Pancreas (tissue), 10 donors: ENCODE data around the gene PRELID2. TPM values are rescaled to one million over a fixed set of nuclear protein-coding genes. Genes with fewer than 3 reads are reported as not detected.

Experiments
- ATAC-seq, 4 donors: fragments of 200-7000 bp; cut with Tn5 transposase; one replicate each; pipeline versions ENCODE4 v1.8.0 to v1.9.1; 2020; ENCODE audit warnings: mild to moderate bottlenecking in 4 of 4, moderate library complexity in 4 of 4
- DNase-seq, 6 donors: peaks; one replicate each; pipeline ENCODE4 v3.0.0-alpha.2; 2020
- FAIRE-seq: peaks from 2 replicates; lab custom pipeline; 2012; peaks lifted over from hg19 to GRCh38; lab: Jason Lieb, UNC
- H3K27ac ChIP-seq, 4 donors: fragments of 200-600 bp; sonication (generic); 1 replicate in 3 of 4; 2 replicates in 1 of 4; pipeline versions ENCODE4 v1.5.0 to v1.8.0; 2020
- H3K27me3 ChIP-seq, 4 donors: fragments of 200-600 bp; one replicate each; pipeline ENCODE4 v1.8.0; 2021
- H3K36me3 ChIP-seq, 3 donors: fragments of 200-600 bp; sonication (generic) in 1 of 3; one replicate each; pipeline versions ENCODE4 v1.5.0 to v1.8.0; 2020 to 2021
- H3K4me1 ChIP-seq, 3 donors: fragments of 200-600 bp; one replicate each; pipeline ENCODE4 v1.8.0; 2021
- H3K4me3 ChIP-seq, 4 donors: fragments of 200-600 bp; sonication (generic) in 2 of 4; one replicate each; pipeline versions ENCODE4 v1.5.0 to v1.8.0; 2020 to 2021
- H3K9me3 ChIP-seq, 4 donors: fragments of 200-600 bp; one replicate each; pipeline ENCODE4 v1.8.0; 2021
- WGBS, 2 donors: extraction: QIAGEN DNeasy Blood & Tissue Kit; methylation state at CpG; one replicate each; pipeline ENCODE4 v1.1.7; 2013; 5-methylcytosine and 5-hydroxymethylcytosine counted together
- intact Hi-C, 3 donors: fragments of 100-400 bp; cut with DNase I; formaldehyde crosslinking; loops; one replicate each; pipeline versions ENCODE4 v1.11.1 to v1.14.2; 2022
- polyA plus RNA-seq, 2 donors: library from polyadenylated mRNA; stranded (reverse); fragments of 200-250 nt; gene quantifications; one replicate each; pipeline ENCODE4 v1.2.3, GENCODE V29; 2013
- total RNA-seq, 6 donors: library from RNA; stranded (reverse); fragmentation: NEBNext Ultra II Directional in 4 of 6; extraction: Animal tissue kit (Norgen Biotek cat#: 25700) in 4 of 6; gene quantifications; one replicate each; pipeline versions ENCODE4 v1.2.1 to v1.2.4, GENCODE V29; 2021 to 2023
- TF ChIP-seq, protein P1 (sequence below), 4 donors: fragments of 200-600 bp; sonication (generic) in 3 of 4; IDR thresholded peaks; one replicate each; pipeline versions ENCODE4 v1.5.0 to v1.8.0; 2021; ENCODE audit warnings: antibody characterized with exemption in 4 of 4
- donor health status: healthy with polysubstance abuse.
- donor health status: DM: no; HTN: no; CAD: no; lungs with moderate emphysema.
- donor health status: DM: no; HTN: no; CAD: no.
- donor health status: control.
- donor health status: control.
- donor health status: Bipolar disorder and iron deficiency.
- donor health status: DM: yes; HTN: yes; CAD: no.
- donor health status: DM: no; HTN: no; CAD: no.
- donor health status: DM: no; HTN: no; CAD: no.
- donor health status: DM: yes; HTN: yes; CAD: no.

Gene PRELID2
- total and polyA plus RNA-seq, 8 donors = 4.0 to 15.2 (median 10.0) TPM

DNA sequence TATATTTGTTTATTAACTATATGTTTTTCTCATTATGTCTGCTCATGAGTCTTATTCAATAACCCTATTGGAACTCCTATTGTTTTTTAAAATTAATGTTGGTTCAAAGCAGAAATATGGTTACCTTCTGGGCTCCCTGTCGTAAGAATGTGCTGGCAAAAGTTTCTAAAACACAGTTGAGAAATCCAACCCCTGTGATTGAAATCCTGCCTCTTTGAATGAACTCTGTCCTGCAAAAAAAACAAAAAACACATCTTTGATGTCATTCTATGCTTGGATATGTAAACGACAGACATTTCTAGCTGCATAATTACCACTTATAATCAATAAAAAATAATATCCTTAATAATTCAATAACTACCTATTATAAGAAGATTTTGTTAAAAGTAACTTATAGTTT is 38.8 kb downstream of the PRELID2 start:
- WGBS, 2 donors = 91 to 92% methylated on average over 2 of the region's 2 CpGs
- intact Hi-C loops = no loop called here
- TF ChIP-seq, protein P1, sequence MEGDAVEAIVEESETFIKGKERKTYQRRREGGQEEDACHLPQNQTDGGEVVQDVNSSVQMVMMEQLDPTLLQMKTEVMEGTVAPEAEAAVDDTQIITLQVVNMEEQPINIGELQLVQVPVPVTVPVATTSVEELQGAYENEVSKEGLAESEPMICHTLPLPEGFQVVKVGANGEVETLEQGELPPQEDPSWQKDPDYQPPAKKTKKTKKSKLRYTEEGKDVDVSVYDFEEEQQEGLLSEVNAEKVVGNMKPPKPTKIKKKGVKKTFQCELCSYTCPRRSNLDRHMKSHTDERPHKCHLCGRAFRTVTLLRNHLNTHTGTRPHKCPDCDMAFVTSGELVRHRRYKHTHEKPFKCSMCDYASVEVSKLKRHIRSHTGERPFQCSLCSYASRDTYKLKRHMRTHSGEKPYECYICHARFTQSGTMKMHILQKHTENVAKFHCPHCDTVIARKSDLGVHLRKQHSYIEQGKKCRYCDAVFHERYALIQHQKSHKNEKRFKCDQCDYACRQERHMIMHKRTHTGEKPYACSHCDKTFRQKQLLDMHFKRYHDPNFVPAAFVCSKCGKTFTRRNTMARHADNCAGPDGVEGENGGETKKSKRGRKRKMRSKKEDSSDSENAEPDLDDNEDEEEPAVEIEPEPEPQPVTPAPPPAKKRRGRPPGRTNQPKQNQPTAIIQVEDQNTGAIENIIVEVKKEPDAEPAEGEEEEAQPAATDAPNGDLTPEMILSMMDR (IDR thresholded peaks at IDR 0.05) = no peak
- Histone ChIP-seq H3K4me1 (no peaks in the 10 kb centered on the region), H3K4me3 (no peak overlapping the region), H3K27me3 (no peaks in the 10 kb centered on the region), H3K27ac (no peak overlapping the region), H3K9me3 (no peaks in the 10 kb centered on the region), H3K36me3 (peaks cover 0 to 7% (median 0%) of the 10 kb centered on the region in 3 donors)
- DNase-seq (no peak), FAIRE-seq (no peak), ATAC-seq (no peak)

DNA sequence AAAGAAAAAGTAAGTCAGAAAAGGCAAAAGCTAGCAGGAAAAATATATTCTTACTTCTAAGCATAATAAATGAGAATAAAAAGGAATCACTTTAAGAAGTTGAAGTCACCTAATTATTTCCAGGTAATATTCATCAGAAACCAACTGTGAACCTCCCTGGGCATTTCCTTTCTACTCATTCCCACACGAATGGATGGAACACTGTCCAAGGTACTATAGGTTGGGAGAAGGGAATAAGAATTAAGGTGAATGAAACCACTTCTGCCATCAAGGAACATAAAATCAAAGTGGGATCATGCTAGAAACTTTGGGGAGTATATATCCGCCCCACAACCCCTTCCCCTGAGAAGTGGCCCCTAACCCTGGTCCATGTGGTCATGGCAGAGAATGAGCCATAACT is 41.6 kb downstream of the PRELID2 start:
- FAIRE-seq (no peak), DNase-seq (no peak), ATAC-seq (no peak)
- TF ChIP-seq, protein P1 (IDR thresholded peaks at IDR 0.05) = no peak
- intact Hi-C loops = no loop called here
- no peaks in the 10 kb centered on the region for H3K27me3 ChIP-seq
- WGBS, 2 donors = 86 to 87% methylated on average over 2 of the region's 2 CpGs
- no peaks in the 10 kb centered on the region for H3K4me1 ChIP-seq
- peaks cover 0 to 7% (median 0%) of the 10 kb centered on the region in 3 donors for H3K36me3 ChIP-seq
- H3K9me3 ChIP-seq = no peaks in the 10 kb centered on the region
- H3K27ac ChIP-seq = no peak overlapping the region
- H3K4me3 ChIP-seq = no peak overlapping the region

DNA sequence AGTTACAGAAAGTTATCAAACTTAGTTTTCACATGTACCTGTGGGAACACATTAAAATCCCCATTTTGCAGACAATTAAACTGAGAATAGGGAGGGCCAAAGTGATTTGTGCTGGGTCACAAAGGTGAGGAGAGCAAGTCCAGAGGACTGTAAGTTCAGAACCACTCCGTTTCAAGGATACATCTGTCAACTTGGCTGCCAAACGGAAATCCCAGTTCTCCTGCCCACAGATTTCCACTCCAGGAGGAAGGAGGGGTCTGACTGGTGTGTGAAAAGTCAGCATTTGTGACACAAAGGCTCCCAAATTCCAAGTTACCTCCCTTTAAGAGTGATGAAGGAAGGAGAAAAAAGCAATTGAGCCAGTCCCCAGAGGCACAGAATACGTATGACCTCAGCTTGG is 42.3 kb downstream of the PRELID2 start:
- TF ChIP-seq, protein P1 (IDR thresholded peaks at IDR 0.05) = no peak
- FAIRE-seq = no peak
- Histone ChIP-seq H3K27ac (no peak overlapping the region), H3K27me3 (no peaks in the 10 kb centered on the region), H3K36me3 (peaks cover 0 to 7% (median 0%) of the 10 kb centered on the region in 3 donors), H3K4me3 (no peak overlapping the region), H3K9me3 (no peaks in the 10 kb centered on the region), H3K4me1 (no peaks in the 10 kb centered on the region)
- ATAC-seq = no peak
- 54 to 55% methylated on average over 3 of the region's 3 CpGs for WGBS, 2 donors
- intact Hi-C loops = no loop called here
- DNase-seq = no peak

DNA sequence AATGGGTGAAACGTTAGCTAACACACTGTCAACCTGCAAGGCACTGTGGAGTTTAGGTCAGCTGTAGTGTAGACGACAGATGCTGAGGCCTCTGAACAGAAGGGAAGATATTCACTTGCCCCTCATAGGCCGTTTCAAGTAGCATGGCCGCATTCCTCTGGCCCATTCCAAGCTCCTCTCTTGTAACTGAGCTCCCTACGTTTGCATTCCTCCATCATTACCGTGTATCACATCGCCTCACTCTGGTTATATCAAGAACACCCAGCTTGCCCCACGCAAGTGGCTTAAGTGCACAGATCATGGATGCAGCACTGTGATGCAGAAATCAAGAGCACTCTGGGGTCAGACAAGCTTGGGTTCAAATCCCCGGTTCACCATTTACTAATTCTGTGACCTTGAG is 43.3 kb downstream of the PRELID2 start:
- Histone ChIP-seq H3K27me3 (no peaks in the 10 kb centered on the region), H3K4me1 (no peaks in the 10 kb centered on the region), H3K36me3 (peaks cover 0 to 7% (median 0%) of the 10 kb centered on the region in 3 donors), H3K27ac (no peak overlapping the region), H3K9me3 (no peaks in the 10 kb centered on the region), H3K4me3 (no peak overlapping the region)
- 93% methylated on average over 9 of the region's 9 CpGs for WGBS, 2 donors
- intact Hi-C loops = no loop called here
- FAIRE-seq = no peak
- TF ChIP-seq, protein P1 (IDR thresholded peaks at IDR 0.05) = no peak
- DNase-seq = no peak
- no peak for ATAC-seq

DNA sequence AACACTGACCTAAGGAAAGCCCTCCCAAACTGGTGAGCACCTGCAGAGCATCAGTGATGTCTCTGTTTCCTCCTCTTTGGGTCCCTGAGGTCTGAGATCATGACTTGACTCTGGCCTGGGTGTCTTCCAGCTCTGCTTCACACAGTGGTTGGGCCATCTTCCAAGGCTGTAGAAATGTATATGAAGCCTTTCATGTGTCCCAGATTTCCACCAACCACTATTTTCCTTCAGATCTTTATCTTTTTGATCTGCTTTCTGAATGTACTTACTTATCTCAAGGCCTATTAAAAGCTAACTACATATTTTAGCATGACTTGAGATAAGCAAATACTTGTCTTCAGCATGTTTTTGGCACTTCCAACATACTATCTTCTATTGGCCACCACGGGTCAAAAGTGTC is 47.1 kb downstream of the PRELID2 start:
- no peak overlapping the region for H3K4me3 ChIP-seq
- no peaks in the 10 kb centered on the region for H3K36me3 ChIP-seq
- no peak overlapping the region for H3K27ac ChIP-seq
- no peaks in the 10 kb centered on the region for H3K4me1 ChIP-seq
- intact Hi-C loops = no loop called here
- ATAC-seq (no peak), FAIRE-seq (no peak), DNase-seq (no peak)
- TF ChIP-seq, protein P1 (IDR thresholded peaks at IDR 0.05) = no peak
- no peaks in the 10 kb centered on the region for H3K9me3 ChIP-seq
- WGBS, 2 donors = 3 to 21% methylated on average over 1 of the region's 1 CpG
- H3K27me3 ChIP-seq = no peaks in the 10 kb centered on the region
